GM21717 (cell line): ENCODE measurements around the gene PCCA.
"Not testable (repeated sequence)": the region's sequence is repeated elsewhere in the genome, so short reads cannot be mapped to it uniquely, and the experiment has no call there.

Source experiments
- ATAC-seq: cut with Tn5 transposase; IDR thresholded peaks from one replicate; pipeline ENCODE4 v1.9.1; 2021; ENCODE audit warnings: mild to moderate bottlenecking, moderate library complexity; ENCODE audit not compliant: unreplicated experiment

The PCCA gene

DNA sequence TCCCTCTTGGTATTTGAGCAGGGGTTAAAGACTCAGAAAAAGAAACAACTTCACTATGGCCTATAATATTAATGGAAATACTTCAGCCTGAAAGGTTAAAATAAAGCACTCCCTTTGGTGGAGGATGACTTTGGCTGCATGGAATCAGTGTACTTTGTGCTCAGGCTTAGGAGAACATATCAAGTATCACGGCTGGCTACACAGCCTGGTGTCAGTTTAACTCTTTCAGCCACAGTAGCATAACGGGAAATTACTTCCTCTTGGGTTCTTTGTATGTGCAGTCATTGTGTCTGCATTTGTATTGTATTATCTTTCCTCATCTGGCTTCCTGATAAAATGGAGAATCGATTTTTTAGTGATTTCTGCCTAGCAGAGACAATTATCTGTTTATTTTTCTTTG is 260.7 kb downstream of the PCCA start:
- no peak for ATAC-seq

- no peak for ATAC-seq
Observed at GRCh38 chr13:100350601-100351000, 261.7 kb downstream of the PCCA start.

DNA sequence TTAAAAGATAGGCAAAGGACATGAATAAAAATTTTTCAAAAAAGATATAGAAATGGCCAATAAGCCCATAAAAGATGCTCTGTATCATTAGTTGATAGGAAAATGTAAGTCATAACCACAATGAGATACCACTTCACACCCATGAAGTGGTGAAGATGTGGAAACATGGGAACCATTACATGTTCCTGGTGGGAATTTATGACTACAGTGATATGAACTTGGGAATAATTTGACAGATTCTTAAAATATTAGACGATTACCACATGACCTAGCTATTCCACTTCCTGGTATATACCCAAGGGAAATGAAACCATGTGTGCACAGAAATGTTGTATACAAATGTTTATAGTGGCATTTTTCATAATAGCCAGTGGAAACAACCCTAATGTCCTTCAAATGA is 267.5 kb downstream of the PCCA start:
- no peak for ATAC-seq

GRCh38 chr13:100356889-100357288 is 268.0 kb downstream of the PCCA start:
- no peak for ATAC-seq

- ATAC-seq = no peak
Observed at GRCh38 chr13:100357764-100358163, 268.9 kb downstream of the PCCA start.

- ATAC-seq = no peak
Observed at GRCh38 chr13:100361504-100361903, 272.6 kb downstream of the PCCA start.

DNA sequence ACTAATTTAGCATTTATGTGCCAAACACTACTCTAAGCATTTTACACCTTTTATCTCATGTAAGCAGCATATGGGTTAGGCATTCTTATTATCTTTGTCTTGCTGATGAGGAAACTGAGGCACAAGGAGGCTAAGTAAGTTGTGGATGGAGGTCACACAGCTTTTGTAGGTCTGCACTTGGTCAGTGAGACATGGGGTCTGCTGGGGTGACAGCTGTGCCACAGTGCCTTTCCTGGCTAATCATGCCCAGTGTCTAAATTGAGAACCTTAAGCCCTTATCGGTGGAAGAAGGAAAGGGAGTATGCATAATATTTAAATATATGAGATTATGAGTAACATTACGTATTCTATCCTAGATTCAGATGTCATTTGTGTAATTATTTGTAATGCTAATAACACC is 273.5 kb downstream of the PCCA start:
- ATAC-seq = no peak

DNA sequence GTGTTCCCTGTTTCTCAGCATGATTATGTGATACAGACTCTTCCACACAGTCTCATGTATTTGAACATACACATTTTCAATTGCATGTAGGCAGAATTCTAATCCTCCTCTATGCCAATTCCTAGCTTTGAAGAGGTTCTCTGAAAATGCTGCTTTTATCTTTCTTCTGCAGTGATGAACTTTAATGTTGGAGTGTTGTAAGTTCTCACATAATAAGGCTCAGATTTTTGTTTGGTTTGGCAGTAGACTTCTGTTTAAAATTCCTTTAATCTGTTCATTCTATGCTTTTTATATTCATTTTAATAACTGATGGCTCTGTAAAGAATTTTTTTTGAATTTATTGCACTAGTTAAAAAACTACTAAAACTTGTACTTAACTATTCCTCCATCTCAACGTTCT is 273.9 kb downstream of the PCCA start:
- no peak for ATAC-seq

DNA sequence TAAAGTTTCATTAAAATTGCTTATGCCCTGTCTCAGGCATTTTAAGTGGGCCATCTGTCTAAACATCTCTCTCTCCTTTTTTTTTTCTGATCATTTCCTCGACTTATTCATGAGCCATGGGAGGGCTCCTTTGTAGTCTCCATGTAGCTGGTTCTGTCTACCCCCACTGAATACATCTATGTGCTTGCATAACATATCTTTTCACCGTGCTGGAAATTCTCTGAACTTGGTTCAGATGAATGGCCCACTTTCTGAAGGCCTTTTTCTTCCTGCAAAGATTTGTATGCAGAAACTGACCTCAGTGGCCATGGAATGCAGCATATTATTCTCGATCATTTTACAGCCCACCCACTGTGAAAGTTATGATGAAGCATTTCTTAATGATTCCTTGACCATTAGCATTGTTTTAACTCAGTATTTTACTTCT is 274.4 kb downstream of the PCCA start:
- ATAC-seq = no peak

- ATAC-seq = no peak
Observed at GRCh38 chr13:100363874-100364273, 275.0 kb downstream of the PCCA start.

DNA sequence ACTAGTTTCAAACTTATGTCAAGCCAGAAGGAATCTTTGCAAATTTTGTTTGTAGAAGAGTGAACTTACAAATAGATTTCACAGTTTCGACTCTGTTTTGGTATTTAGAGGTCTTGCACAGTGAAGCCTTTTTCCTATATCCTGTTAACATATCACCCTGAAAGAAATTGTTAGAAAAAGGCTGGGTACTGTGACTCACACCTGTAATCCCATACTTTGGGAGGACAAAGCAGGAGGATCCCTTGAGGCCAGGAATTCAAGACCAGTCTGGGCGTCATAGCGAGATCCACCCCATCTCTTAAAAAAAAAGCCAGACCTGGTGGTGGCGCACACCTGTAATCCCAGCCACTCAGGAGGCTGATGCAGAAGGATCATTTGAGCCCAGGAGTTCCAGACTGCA is 275.7 kb downstream of the PCCA start:
- no peak for ATAC-seq

- no peak for ATAC-seq
Observed at GRCh38 chr13:100365680-100366079, 276.8 kb downstream of the PCCA start.

DNA sequence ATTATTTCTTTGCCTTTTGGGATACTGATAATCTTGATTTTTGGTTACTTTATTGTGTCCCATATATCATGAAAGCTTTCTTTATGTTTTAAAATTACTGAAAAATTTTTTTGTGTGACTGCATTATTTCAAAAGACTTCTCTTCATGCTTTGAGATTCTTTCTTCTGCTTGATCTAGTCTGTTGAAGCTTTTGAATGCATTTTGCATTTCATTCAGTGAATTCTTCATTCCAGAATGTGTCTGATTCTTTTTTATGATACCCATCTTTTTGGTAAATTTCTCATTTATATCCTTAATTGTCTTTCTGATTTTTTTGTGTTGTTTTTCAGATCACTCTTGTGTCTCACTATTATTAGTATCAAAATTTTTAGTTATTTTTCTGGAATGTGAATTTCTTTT is 289.6 kb downstream of the PCCA start:
- ATAC-seq = no peak

GRCh38 chr13:100381595-100382224 is 292.8 kb downstream of the PCCA start:
- no peak for ATAC-seq

GRCh38 chr13:100382785-100383184 is 293.9 kb downstream of the PCCA start:
- no peak for ATAC-seq

DNA sequence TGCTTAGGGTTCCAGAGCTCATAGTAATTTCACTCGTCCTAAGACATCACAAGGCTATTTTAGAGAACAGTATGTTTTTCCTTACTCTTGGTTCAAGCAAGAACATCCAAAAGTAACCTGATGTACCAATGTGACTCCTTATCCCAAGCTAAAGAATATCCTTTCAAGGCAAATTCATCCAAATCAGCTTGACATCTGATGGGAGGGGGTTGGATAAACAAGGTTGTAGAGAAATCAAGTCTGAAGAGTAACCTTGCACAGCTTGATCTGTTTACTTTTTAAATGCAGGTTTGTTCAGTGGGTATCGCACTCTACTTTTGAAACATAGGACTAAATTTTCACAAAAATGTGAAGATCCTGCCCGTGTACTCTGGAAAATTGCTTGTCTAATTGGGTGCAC is 298.5 kb downstream of the PCCA start:
- ATAC-seq = no peak

- ATAC-seq = not testable (repeated sequence)
Observed at GRCh38 chr13:100388150-100388549, 299.3 kb downstream of the PCCA start.

- no peak for ATAC-seq
Observed at GRCh38 chr13:100388923-100389322, 300.0 kb downstream of the PCCA start.

DNA sequence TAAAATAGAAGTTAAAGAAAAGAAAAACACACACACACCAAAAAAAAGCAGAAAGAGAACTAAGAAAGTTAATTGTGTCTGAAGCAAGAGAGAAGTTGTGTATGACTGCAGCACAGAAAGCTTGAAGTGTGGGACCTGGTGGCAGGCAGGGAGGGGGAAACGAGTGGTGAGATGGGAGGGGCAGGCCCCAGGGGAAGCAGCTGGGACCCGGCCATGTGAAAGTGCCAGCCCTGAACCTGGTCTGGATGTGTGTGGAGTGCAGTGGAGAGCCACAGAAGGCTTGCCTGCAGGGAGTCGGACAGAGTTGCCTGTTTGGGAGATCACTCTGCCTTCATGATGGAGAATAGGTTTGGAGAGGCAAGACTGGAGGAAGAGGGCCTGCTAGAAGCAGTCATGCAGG is 300.7 kb downstream of the PCCA start:
- no peak for ATAC-seq

DNA sequence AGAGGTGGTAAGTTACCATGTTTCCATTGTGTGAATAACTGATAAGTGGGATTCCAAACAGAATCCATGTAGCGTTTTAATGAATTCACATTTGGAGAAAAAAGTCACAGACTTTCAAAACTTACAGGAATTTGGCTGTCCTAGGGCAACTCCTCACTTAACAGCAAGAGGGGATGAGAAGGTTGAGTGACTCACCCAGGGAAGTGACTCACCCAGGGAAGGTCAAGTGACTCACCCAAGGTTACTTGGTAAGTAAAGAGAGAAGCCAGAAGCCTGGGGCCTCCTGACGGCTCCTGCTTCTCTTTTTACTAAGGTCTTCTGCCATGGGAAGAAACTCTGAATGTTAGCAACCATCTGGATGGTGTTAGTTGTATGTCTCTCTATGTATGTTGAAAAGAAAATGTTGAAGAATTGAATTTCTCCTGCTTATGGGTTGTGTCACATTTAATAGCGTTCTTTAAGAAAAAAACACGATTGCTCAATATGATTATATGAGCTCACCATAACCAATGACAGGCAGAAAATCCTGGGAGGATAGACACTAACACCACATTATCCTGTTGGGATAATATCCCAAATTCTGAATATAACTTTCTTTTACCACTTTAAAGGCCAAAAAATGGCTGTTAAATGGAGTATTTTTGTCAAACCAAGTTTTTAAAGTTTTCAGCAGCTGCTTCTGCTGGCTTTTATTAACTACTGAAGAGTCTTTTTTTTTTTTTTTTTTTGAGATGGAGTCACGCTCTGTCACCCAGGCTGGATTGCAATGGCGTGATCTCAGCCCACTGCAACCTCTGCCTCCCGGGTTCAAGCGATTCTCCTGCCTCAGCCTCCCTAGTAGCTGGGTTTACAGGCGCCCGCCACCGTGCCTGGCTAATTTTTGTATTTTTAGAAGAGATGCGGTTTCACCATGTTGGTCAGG is 304.1 kb downstream of the PCCA start:
- ATAC-seq = peak; percentile 66

DNA sequence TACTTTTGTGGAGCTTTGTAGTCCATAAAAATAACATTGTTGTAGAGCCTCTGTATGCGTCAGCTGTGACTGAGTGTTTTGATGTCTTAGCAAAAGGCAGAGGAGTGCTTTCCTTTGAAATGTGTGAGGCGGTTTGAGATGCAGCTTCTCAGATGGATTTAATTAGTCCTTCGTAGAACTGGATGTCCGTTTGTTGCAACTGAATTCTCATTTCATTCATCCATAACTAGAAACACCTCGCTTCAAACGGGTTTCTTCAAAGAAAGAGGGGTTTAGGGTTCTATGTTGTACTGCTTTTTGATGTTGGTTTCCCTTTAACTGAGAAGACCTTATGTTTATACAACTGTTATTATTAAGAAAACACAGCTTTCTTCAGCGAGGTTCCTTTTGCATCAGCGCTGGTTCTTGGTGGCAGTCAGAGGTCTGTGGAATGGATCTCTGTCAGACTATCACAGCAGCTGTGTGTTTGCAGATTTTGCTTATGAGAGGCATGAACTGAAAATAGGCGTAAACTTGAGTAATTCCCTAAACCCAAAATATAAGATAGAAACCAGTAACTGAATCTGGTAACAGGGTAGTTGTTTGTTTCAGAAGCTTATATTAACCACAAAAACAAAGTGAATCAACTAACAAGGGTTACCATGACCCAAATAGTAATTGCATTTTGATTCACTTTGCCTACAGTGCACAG is 305.3 kb downstream of the PCCA start:
- peak; percentile 92 for ATAC-seq
